Testis (tissue), 2 donors: ENCODE results near the gene LAMA5.

Source experiments
- POLR2A ChIP-seq: fragments of 450-650 bp; IDR thresholded peaks from one replicate; pipeline ENCODE4 v1.6.1; 2017; ENCODE audit warnings: antibody characterized with exemption, mild to moderate bottlenecking, moderate library complexity
- TF ChIP-seq, protein P1 (sequence below), 3 experiments: fragments of 450-650 bp in 2 of 3; fragments of 200-600 bp in 1 of 3; sonication (generic) in 1 of 3; IDR thresholded peaks; one replicate each; pipeline ENCODE4 v1.5.1; 2016 to 2019; ENCODE audit warnings: antibody characterized with exemption in 3 of 3, mild to moderate bottlenecking in 2 of 3, moderate library complexity in 1 of 3

GRCh38 chr20:62294516-62294915 lies 72.6 kb downstream of the LAMA5 start:
- TF ChIP-seq, protein P1, sequence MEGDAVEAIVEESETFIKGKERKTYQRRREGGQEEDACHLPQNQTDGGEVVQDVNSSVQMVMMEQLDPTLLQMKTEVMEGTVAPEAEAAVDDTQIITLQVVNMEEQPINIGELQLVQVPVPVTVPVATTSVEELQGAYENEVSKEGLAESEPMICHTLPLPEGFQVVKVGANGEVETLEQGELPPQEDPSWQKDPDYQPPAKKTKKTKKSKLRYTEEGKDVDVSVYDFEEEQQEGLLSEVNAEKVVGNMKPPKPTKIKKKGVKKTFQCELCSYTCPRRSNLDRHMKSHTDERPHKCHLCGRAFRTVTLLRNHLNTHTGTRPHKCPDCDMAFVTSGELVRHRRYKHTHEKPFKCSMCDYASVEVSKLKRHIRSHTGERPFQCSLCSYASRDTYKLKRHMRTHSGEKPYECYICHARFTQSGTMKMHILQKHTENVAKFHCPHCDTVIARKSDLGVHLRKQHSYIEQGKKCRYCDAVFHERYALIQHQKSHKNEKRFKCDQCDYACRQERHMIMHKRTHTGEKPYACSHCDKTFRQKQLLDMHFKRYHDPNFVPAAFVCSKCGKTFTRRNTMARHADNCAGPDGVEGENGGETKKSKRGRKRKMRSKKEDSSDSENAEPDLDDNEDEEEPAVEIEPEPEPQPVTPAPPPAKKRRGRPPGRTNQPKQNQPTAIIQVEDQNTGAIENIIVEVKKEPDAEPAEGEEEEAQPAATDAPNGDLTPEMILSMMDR (IDR thresholded peaks at IDR 0.05), result no peak
- TF ChIP-seq POLR2A, result no peak
